Endometrium (tissue), 2 donors: ENCODE measurements around the gene LXN.

Experiments
- FAIRE-seq: peaks from 2 replicates; lab custom pipeline; 2012; peaks lifted over from hg19 to GRCh38; lab: Jason Lieb, UNC
- donor health status: control.
- donor health status: control.

LXN gene

GRCh38 chr3:158668506-158668905 lies 3.9 kb downstream of the LXN start:
- FAIRE-seq: no peak

GRCh38 chr3:158666416-158666815 lies 6.0 kb downstream of the LXN start:
- FAIRE-seq: no peak

- no peak for FAIRE-seq
Measured at GRCh38 chr3:158663832-158664231, 8.6 kb downstream of the LXN start.

GRCh38 chr3:158663246-158663645 lies 9.2 kb downstream of the LXN start:
- FAIRE-seq: no peak

- no peak for FAIRE-seq
Measured at GRCh38 chr3:158660711-158661110, 11.7 kb downstream of the LXN start.

- peak; percentile 53 for FAIRE-seq
Measured at GRCh38 chr3:158659454-158660237, 12.8 kb downstream of the LXN start.

GRCh38 chr3:158658889-158659288 lies 13.6 kb downstream of the LXN start:
- no peak for FAIRE-seq

GRCh38 chr3:158652463-158652862 lies 20.0 kb downstream of the LXN start:
- FAIRE-seq: no peak

- no peak for FAIRE-seq
Measured at GRCh38 chr3:158651192-158651591, 21.3 kb downstream of the LXN start.

GRCh38 chr3:158649791-158650190 lies 22.7 kb downstream of the LXN start:
- FAIRE-seq: no peak

GRCh38 chr3:158644345-158644908 lies 28.0 kb downstream of the LXN start, which contains the start of gene GFM1:
Gene GFM1, plus strand, starts transcription at chr3:158644527. Its CDS starts 108 bp downstream, at chr3:158644635.
- peak; percentile 63 for FAIRE-seq

GRCh38 chr3:158642474-158643210 lies 29.8 kb downstream of the LXN start:
- FAIRE-seq: no peak

GRCh38 chr3:158642005-158642404 lies 30.4 kb downstream of the LXN start:
- no peak for FAIRE-seq

- FAIRE-seq: no peak
Measured at GRCh38 chr3:158640646-158641045, 31.8 kb downstream of the LXN start.

- FAIRE-seq: no peak
Measured at GRCh38 chr3:158631981-158632380, 40.5 kb downstream of the LXN start.

- FAIRE-seq: no peak
Measured at GRCh38 chr3:158625881-158626280, 46.6 kb downstream of the LXN start.

GRCh38 chr3:158617982-158618875 lies 54.2 kb downstream of the LXN start:
- no peak for FAIRE-seq
